Stimulated activated CD4-positive, alpha-beta T cell treated with anti-CD3 and anti-CD28 coated beads, TNF-alpha, amount 100 ng/mL, for 1 hour (primary cell): Measurements from ENCODE around the gene ADAMTS10.
"Not testable (repeated sequence)": the region's sequence is repeated elsewhere in the genome, so short reads cannot be mapped to it uniquely, and the experiment has no call there.

Experiments used
- DNase-seq, 3 donors: peaks; one replicate each; pipeline ENCODE4 v3.0.0-alpha.2; 2020; ENCODE audit warnings: low read depth in 3 of 3, low spot score in 1 of 3

ADAMTS10 gene

DNA sequence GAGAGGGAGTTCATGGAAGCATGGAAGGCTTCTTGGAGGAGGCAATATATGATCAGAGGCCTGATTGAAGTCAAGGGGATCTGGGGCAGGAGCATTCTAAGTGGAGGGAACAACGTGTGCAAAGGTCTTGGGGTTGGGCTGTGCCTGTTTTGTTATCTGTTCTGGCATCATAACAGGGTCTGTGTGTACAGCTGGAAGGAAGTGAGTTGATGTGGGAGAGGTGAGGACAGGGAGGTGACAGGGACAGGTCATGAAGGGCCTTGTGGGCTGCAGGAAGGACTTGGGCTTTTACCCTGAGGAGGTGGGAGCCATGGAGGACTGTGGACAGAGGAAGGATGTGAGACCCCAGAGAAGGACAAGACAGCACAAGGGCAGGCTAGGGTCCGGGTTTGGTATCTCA is 18.7 kb upstream of the ADAMTS10 start:
- DNase-seq = no peak

DNA sequence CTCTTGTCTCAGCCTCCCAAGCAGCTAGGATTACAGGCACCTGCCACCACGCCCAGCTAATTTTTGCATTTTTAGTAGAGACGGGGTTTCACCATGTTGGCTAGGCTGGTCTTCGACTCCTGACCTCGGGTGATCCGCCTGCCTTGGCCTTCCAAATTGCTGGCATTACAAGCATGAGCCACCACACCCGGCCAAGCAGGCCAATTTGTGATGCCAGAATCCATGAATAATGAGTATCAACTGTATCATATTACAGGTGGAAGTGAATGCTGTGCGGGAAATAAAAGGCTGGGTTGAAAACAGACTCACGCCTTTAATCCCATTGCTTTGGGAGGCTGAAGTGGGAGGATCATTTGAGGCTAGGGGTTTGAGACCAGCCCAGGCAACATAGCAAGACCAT is 16.3 kb upstream of the ADAMTS10 start:
- no peak for DNase-seq

DNA sequence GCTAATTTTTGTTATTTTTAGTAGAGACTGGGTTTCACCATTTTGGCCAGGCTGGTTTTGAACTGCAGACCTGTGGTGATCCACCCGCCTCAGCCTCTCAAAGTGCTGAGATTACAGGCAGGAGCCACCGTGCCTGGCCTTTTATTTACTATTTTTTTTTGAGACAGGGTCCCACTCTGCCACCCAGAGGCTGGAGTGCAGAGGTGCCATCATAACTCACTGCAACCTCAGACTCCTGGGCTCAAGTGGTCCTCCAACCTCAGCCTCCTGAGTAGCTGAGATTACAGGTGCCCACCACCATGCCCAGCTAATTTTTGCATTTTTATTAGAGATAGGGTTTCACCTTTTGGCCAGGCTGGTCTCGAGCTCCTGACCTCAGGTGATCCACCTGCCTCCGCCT is 12.4 kb upstream of the ADAMTS10 start:
- DNase-seq = not testable (repeated sequence)

DNA sequence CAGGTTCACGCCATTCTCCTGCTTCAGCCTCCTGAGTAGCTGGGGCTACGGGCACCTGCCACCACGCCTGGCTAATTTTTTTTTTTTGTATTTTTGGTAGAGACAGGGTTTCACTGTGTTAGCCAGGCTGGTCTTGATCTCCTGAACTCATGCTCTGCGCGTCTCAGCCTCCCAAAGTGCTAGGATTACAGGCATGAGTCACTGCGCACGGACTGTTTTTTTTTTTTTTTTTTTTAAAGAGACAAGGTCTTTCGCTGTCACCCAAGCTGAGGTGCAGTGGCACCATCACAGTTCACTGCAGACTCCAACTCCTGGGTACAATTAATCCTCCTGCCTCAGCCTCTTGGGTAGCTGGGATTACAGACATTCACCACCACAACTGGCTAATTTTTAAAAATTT is 8.2 kb upstream of the ADAMTS10 start:
- DNase-seq = no peak

- DNase-seq = no peak
These were observed 7.5 kb upstream of the ADAMTS10 start for GRCh38 chr19:8617984-8618383.

- not testable (repeated sequence) for DNase-seq
These were observed 6.8 kb upstream of the ADAMTS10 start for GRCh38 chr19:8617325-8617724.

DNA sequence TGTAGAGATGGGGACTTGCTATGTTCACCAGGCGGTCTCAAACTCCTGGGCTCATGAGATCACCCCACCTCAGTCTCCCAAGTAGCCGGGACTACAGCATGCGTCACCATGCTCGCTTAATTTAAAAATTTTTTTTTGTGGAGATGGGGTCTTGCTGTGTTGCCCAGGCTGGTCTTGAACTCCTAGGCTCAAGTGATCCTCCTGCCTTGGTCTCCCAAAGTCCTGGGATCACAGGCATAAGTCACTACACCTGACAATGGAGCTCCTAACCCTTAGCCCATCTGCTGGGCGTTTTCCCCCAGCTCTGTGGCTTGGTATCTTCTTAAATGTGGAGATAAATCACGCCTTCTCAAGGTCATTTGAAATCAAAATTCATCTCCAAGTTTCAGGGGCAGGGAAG is 6.3 kb upstream of the ADAMTS10 start:
- DNase-seq = no peak

- peak in 1 of 3 donors; percentile 37 for DNase-seq
These were observed 5.5 kb upstream of the ADAMTS10 start for GRCh38 chr19:8615813-8616596.

GRCh38 chr19:8615024-8615423 is 4.5 kb upstream of the ADAMTS10 start:
- DNase-seq = no peak

DNA sequence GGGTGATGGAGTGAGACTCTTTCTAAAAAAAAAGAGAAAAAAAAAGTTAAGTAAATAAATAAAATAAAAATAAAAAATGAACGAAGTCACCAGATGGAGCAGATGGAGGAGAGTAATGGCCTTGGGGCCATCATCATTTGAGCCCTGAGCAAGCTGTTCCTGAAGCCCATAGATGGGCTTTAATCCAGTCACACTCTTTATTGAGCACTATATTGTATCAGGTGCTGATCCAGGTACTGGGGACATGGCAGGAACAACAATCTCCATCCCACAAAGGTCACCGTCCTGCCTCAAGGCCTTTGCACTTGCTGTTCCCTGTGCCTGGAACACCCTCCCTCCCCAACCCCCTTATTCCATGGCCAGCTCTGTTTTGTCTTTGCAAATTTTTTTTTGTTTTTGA is 3.9 kb upstream of the ADAMTS10 start:
- no peak for DNase-seq

GRCh38 chr19:8612807-8613171 is 2.3 kb upstream of the ADAMTS10 start:
- DNase-seq = no peak

DNA sequence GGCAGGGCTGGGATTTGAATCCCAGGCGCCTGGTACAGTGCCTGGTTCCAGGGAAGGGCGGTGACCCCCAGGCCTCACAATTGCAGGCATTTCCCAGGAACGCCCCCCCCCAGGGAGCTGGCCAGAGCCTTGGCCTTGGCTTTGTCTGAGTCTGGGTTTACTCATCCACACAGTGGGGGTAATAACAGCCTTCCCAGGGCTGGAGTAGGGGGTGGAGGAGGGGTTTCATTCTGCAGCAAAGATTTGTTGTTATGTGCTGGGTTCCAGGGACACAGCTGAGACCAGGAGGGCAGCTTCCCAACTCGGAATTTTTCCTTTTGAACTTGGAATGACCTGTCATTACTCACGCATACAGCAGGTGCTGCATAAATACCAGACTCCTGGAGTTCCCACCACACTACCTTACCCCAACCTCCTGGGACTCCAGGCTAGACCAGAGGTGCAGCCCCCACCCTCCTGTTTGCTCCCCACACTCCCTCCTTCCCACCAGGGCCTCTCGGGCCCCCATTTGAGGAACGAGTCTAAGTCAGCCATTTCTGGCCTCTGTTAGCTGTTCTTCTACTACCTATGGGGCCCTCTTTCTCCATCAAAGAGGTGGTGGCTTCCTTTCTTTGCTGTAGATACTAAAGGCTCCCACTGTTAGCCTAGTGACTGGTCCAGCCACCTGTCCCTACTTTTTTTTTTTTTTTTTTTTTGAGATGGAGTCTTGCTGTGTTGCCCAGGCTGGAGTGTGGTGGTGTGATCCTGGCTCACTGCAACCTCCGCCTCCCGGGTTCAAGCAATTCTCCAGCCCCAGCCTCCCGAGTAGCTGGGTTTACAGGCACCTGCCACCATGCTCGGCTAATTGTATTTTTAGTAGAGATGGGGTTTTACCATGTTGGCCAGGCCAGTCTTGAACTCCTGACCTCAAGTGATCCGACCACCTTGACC is 1.6 kb upstream of the ADAMTS10 start:
- no peak for DNase-seq

DNA sequence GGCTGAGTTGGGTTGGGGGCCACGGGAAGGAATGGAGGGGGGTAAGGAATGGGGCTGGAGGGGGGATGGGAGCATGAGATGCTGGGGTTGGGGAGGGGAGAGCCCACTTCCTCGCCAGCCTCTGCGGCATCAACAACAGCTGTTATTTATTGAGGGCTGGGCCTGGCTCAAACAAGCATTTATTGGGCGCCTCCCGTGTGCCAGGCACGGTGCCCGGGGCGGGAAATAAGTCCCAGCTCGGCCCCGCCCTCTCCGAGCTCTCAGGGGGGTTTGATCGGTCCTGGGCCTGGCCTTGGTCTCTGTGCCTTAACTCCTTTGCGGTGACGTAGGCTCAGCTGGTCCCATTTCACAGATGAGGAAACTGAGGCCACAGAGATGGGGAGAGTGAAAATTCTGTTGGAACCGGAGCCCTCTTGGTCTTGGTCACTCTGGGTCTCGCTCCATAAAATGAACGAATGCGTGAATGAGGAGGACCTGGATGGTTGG is 919 bp upstream of the ADAMTS10 start:
- no peak for DNase-seq

- no peak for DNase-seq
These were observed 403 bp upstream of the ADAMTS10 start for GRCh38 chr19:8610936-8611300.

GRCh38 chr19:8609279-8610040 is 1.1 kb downstream of the ADAMTS10 start:
- DNase-seq = no peak

GRCh38 chr19:8608941-8609278 is 1.6 kb downstream of the ADAMTS10 start:
- no peak for DNase-seq

DNA sequence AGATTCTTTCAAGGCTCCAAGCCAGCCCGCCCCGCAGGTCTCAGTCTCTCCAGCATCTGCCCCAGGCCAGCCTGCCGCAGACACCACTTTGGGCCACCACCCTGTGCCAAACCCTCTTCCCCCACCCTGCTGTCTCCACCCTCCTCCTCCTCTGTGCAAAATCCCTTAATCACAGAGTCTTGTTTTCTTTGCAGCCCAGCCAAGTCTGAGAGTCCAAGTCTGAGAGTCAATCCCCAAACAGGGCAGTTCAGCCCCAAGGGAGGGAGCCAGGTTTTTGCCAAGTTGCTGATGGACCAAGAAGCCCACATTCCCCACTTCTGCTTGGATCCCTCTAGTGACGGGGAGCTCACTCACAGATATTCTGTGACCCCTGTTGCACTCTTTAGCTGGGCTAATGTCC is 3.1 kb downstream of the ADAMTS10 start:
- DNase-seq = no peak

GRCh38 chr19:8605514-8605913 is 5.0 kb downstream of the ADAMTS10 start:
- DNase-seq = no peak

DNA sequence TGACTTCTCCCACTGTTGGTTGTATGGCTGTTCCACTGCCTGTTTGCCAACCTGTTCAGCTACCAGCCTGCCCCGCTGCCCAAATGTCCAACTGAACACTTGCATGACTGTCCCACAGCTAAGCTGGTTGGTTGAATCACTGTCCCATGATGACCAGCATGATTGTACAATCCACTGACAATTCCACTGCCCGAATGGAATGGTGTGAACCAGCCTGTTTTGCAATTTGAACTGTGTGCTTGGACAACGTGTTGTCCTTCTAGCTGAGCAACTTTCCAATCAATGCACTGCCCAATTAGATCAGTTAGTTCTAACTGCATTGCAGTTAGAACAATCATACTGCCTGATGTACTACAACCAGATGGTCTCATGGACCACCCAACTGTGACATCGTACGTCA is 8.7 kb downstream of the ADAMTS10 start:
- DNase-seq = no peak

DNA sequence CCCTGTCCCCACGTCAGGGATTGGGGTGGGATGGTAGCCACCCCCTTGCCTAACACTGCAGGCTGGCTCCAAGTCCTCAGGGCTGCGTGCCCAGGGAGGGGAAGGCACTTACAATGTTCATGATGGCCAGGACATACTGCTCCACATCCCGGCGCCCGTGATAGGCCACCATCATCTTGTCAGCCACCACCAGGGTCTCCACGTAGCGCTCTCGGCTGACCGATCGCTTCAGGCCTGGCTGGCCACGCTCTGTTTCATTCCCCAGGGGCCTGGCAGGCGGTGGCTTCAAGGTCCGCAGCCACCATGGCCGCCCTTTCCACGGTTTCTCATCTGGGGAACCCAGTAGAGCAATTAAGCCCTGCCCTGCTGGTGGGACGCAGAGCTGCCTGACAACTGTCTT is 9.7 kb downstream of the ADAMTS10 start:
- no peak for DNase-seq

GRCh38 chr19:8600064-8600463 is 10.5 kb downstream of the ADAMTS10 start:
- no peak for DNase-seq

GRCh38 chr19:8596168-8596567 is 14.3 kb downstream of the ADAMTS10 start:
- DNase-seq = no peak
